ENCODE measurements around the gene MIF4GD.

Gene MIF4GD

GRCh38 chr17:75271955-75272847 lies 1.2 kb upstream of the MIF4GD start:
- DNase-seq, result no peak
- TF ChIP-seq POLR2A (IDR thresholded peaks at IDR 0.05; ENCODE audit: low read length) (no peak), GATA1 (IDR thresholded peaks at IDR 0.05; ENCODE audit: low read depth, low read length) (no peak)

GRCh38 chr17:75271233-75271954 lies 363 bp upstream of the MIF4GD start:
- TF ChIP-seq GATA1 (IDR thresholded peaks at IDR 0.05; ENCODE audit: low read depth, low read length), result no peak
- TF ChIP-seq POLR2A (IDR thresholded peaks at IDR 0.05; ENCODE audit: low read length), result peak; percentile 69
- DNase-seq, result peak; percentile 88 to 94

- DNase-seq, result peak; percentile 78 to 86
- no peak for TF ChIP-seq POLR2A (IDR thresholded peaks at IDR 0.05; ENCODE audit: low read length)
- TF ChIP-seq GATA1 (IDR thresholded peaks at IDR 0.05; ENCODE audit: low read depth, low read length), result no peak
Observed at GRCh38 chr17:75270218-75270965, 639 bp downstream of the MIF4GD start.

- DNase-seq, result no peak
- no peak for TF ChIP-seq POLR2A (IDR thresholded peaks at IDR 0.05; ENCODE audit: low read length)
- TF ChIP-seq GATA1 (IDR thresholded peaks at IDR 0.05; ENCODE audit: low read depth, low read length), result no peak
Observed at GRCh38 chr17:75269844-75270217, 1.2 kb downstream of the MIF4GD start.

GRCh38 chr17:75267411-75268232 lies 3.4 kb downstream of the MIF4GD start:
- no peak for TF ChIP-seq POLR2A (IDR thresholded peaks at IDR 0.05; ENCODE audit: low read length)
- no peak for TF ChIP-seq GATA1 (IDR thresholded peaks at IDR 0.05; ENCODE audit: low read depth, low read length)
- DNase-seq, result peak in 1 of 2 experiments; percentile 34

- no peak for DNase-seq
- no peak for TF ChIP-seq POLR2A (IDR thresholded peaks at IDR 0.05; ENCODE audit: low read length)
- TF ChIP-seq GATA1 (IDR thresholded peaks at IDR 0.05; ENCODE audit: low read depth, low read length), result no peak
Observed at GRCh38 chr17:75267153-75267410, 3.9 kb downstream of the MIF4GD start.

- TF ChIP-seq POLR2A (IDR thresholded peaks at IDR 0.05; ENCODE audit: low read length) (no peak), GATA1 (IDR thresholded peaks at IDR 0.05; ENCODE audit: low read depth, low read length) (no peak)
- DNase-seq, result no peak
Observed at GRCh38 chr17:75266316-75267152, 4.5 kb downstream of the MIF4GD start.

GRCh38 chr17:75265614-75266315 lies 5.3 kb downstream of the MIF4GD start:
- TF ChIP-seq POLR2A (IDR thresholded peaks at IDR 0.05; ENCODE audit: low read length) (no peak), GATA1 (IDR thresholded peaks at IDR 0.05; ENCODE audit: low read depth, low read length) (no peak)
- no peak for DNase-seq

GRCh38 chr17:75263055-75263454 lies 8.0 kb downstream of the MIF4GD start:
- TF ChIP-seq GATA1 (IDR thresholded peaks at IDR 0.05; ENCODE audit: low read depth, low read length) (no peak), POLR2A (IDR thresholded peaks at IDR 0.05; ENCODE audit: low read length) (no peak)
- DNase-seq, result peak in 1 of 2 experiments; percentile 43

- no peak for TF ChIP-seq GATA1 (IDR thresholded peaks at IDR 0.05; ENCODE audit: low read depth, low read length)
- peak; percentile 12 for TF ChIP-seq POLR2A (IDR thresholded peaks at IDR 0.05; ENCODE audit: low read length)
- DNase-seq, result no peak
Observed at GRCh38 chr17:75262112-75262606, 8.9 kb downstream of the MIF4GD start.

GRCh38 chr17:75261336-75262111 lies 9.5 kb downstream of the MIF4GD start, which contains the start of the genes GGA3 and MRPS7:
GGA3 (minus strand) TSS chr17:75261606; CDS start chr17:75261587, 19 bp downstream.
MRPS7 (plus strand) TSS chr17:75261879; CDS start chr17:75261901, 22 bp downstream.
- peak; percentile 95 to 97 for DNase-seq
- TF ChIP-seq POLR2A (IDR thresholded peaks at IDR 0.05; ENCODE audit: low read length), result peak; percentile 92
- TF ChIP-seq GATA1 (IDR thresholded peaks at IDR 0.05; ENCODE audit: low read depth, low read length), result no peak
